NT2/D1 (cell line): Measurements from ENCODE around the gene HSPBP1.

Source experiments
- YY1 ChIP-seq: IDR thresholded peaks from 2 replicates; pipeline ENCODE4 v1.6.1; 2011; ENCODE audit not compliant: insufficient read length, insufficient read depth
- ZNF274 ChIP-seq: IDR thresholded peaks from 2 replicates; pipeline ENCODE4 v1.6.1; 2011; ENCODE audit warnings: mild to moderate bottlenecking, low read depth, low read length

- no peak for TF ChIP-seq YY1
- no peak for TF ChIP-seq ZNF274
Observed at GRCh38 chr19:55250262-55251036, 29.5 kb downstream of the HSPBP1 start.
